Vagina (tissue), 2 donors: ENCODE results near the gene HPX.

Experiments used
- CTCF ChIP-seq, 3 experiments: fragments of 450-650 bp in 2 of 3; fragments of 200-600 bp in 1 of 3; sonication (generic) in 1 of 3; IDR thresholded peaks; one replicate each; pipeline ENCODE4 v1.5.1; 2017 to 2019; ENCODE audit warnings: antibody characterized with exemption in 3 of 3, mild to moderate bottlenecking in 2 of 3, moderate library complexity in 2 of 3
- POLR2A ChIP-seq, 2 donors: fragments of 450-650 bp; IDR thresholded peaks; one replicate each; pipeline ENCODE4 v1.6.1; 2017; ENCODE audit warnings: antibody characterized with exemption in 2 of 2, mild to moderate bottlenecking in 2 of 2, moderate library complexity in 2 of 2
- POLR2AphosphoS5 ChIP-seq, 2 donors: sonication (generic); formaldehyde crosslinking; IDR thresholded peaks; one replicate each; pipeline ENCODE4 v1.9.0; 2017; ENCODE audit warnings: antibody characterized with exemption in 2 of 2, mild to moderate bottlenecking in 2 of 2, low read depth in 1 of 2; ENCODE audit not compliant: insufficient read depth in 1 of 2

- TF ChIP-seq CTCF (IDR thresholded peaks at IDR 0.05) (no peak), POLR2AphosphoS5 (IDR thresholded peaks at IDR 0.05; ENCODE audit: insufficient read depth in 1 of 2, low read depth in 1 of 2) (no peak), POLR2A (IDR thresholded peaks at IDR 0.05) (no peak)
Measured at GRCh38 chr11:6393989-6394670, 46.7 kb downstream of the HPX start.
